Measurements from ENCODE around the gene CAPZB.

- TF ChIP-seq CTCF (IDR thresholded peaks at IDR 0.05) (no peak), TCF7L2 (IDR thresholded peaks at IDR 0.05; ENCODE audit: low read depth, low read length) (no peak), SIN3A (IDR thresholded peaks at IDR 0.05; ENCODE audit: borderline replicate concordance, insufficient read depth, low read depth, low read length) (no peak), POLR2AphosphoS5 (IDR thresholded peaks at IDR 0.05; ENCODE audit: low read depth, low read length) (no peak)
These were observed 112.7 kb downstream of the CAPZB start for GRCh38 chr1:19372602-19373001.
